ENCODE results near the gene QSOX1. TPM values are rescaled to one million over a fixed set of nuclear protein-coding genes. Genes with fewer than 3 reads are reported as not detected.

Gene QSOX1
- total and polyA plus RNA-seq, 9 of the 15 experiments (the other 6 are each of a cell fraction or from before 2014, with no cell fraction given): 4.0 to 53.1 (median 15.0) TPM

GRCh38 chr1:180194546-180195207 lies 40.0 kb downstream of the QSOX1 start (continued):
- TF ChIP-seq, protein P1, sequence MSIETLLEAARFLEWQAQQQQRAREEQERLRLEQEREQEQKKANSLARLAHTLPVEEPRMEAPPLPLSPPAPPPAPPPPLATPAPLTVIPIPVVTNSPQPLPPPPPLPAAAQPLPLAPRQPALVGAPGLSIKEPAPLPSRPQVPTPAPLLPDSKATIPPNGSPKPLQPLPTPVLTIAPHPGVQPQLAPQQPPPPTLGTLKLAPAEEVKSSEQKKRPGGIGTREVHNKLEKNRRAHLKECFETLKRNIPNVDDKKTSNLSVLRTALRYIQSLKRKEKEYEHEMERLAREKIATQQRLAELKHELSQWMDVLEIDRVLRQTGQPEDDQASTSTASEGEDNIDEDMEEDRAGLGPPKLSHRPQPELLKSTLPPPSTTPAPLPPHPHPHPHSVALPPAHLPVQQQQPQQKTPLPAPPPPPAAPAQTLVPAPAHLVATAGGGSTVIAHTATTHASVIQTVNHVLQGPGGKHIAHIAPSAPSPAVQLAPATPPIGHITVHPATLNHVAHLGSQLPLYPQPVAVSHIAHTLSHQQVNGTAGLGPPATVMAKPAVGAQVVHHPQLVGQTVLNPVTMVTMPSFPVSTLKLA (conservative IDR thresholded peaks at IDR 0.05): peak in 1 of 2 experiments; percentile 84
- peak; percentile 75; the same call in 1 of the 2 replicates for TF ChIP-seq L3MBTL2 (IDR thresholded peaks at IDR 0.05)

GRCh38 chr1:180195401-180195800 lies 40.7 kb downstream of the QSOX1 start:
- TF ChIP-seq, protein P2, sequence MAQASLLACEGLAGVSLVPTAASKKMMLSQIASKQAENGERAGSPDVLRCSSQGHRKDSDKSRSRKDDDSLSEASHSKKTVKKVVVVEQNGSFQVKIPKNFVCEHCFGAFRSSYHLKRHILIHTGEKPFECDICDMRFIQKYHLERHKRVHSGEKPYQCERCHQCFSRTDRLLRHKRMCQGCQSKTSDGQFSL (CRISPR knock-in tag; IDR thresholded peaks at IDR 0.05): no peak
- TF ChIP-seq, protein P2 (tag; IDR thresholded peaks at IDR 0.05): no peak
- no peak for TF ChIP-seq ZNF780A (CRISPR knock-in tag; IDR thresholded peaks at IDR 0.05)
- Histone ChIP-seq H3K4me2 (ENCODE audit: insufficient read depth, low read length) (no peak overlapping the region), H3K9me3 (replicated peaks; ENCODE audit: control insufficient read depth, insufficient read depth, low read depth, low read length) (no peaks in the 10 kb centered on the region), H3K4me1 (replicated peaks in 1 of 2; ENCODE audit: control insufficient read depth in 2 of 2, insufficient read depth in 2 of 2, low read length in 2 of 2) (peaks cover 0 to 36% of the 10 kb centered on the region in 2 experiments; a peak in 2 of 5 replicates), H3K4me3 (no peak overlapping the region), H3K27ac (ENCODE audit: extremely low read depth, low read depth, low read length) (no peak overlapping the region), H3K79me2 (ENCODE audit: control insufficient read depth, insufficient read depth, low read length) (no peaks in the 10 kb centered on the region), H3K36me3 (ENCODE audit: control insufficient read depth, insufficient read depth, low read length) (no peaks in the 10 kb centered on the region), H3K27me3 (ENCODE audit: control insufficient read depth in 2 of 2, insufficient read depth in 2 of 2, low read length in 2 of 2) (no peaks in the 10 kb centered on the region), H2AFZ (ENCODE audit: low read depth, low read length) (no peak overlapping the region), H3K9me1 (ENCODE audit: control insufficient read depth, insufficient read depth, low read length) (no peaks in the 10 kb centered on the region), H4K20me1 (replicated peaks; ENCODE audit: control insufficient read depth, insufficient read depth, low read length) (no peaks in the 10 kb centered on the region; the same call in 1 of the 2 replicates), H3K9ac (ENCODE audit: insufficient read depth in 1 of 2, low read depth in 2 of 2, low read length in 2 of 2) (no peak overlapping the region)
- 96% methylated on average over 3 of the region's 3 CpGs for WGBS (ENCODE audit: insufficient coverage, low coverage, missing lambda C conversion rate)
- no peak for DNase-seq (ENCODE audit: extremely low read depth in 1 of 4, low spot score in 3 of 4)
- FAIRE-seq: no peak
- ATAC-seq: no peak
- BruUV-seq (replicated peaks): no TSS peak
- POLR2A ChIA-PET: interaction anchor here (0.8 to 1.2 kb wide), 4 partner anchors 14 to 363 kb away, joined by 3 to 4 read pairs (median 3); no protein-coding TSS in a partner anchor
- intact Hi-C loops (cut with micrococcal nuclease) (no loop called here), in situ Hi-C loops (cut with MboI) (no loop called here)
- CTCF ChIA-PET (ENCODE audit: low intra/inter-chr PET ratio): no interaction called here

Data from K562 (cell line).